ENCODE results near the gene NRCAM. TPM values are rescaled to one million over a fixed set of nuclear protein-coding genes. Genes with fewer than 3 reads are reported as not detected.

NRCAM gene
- total and polyA plus RNA-seq, 2 of the 8 experiments (the other 6 are each of a cell fraction or from before 2014, with no cell fraction given): 2.7 to 3.8 TPM

- WGBS, 2 experiments (ENCODE audit: extremely low coverage in 1 of 2, insufficient coverage in 1 of 2, insufficient read length in 1 of 2, insufficient replicate concordance in 2 of 2, low coverage in 1 of 2, low lambda C conversion rate in 2 of 2, missing lambda C conversion rate in 1 of 2): 91% methylated on average over 3 of the region's 3 CpGs; no CpG with 5 or more reads in 1 of the 2 experiments
- FAIRE-seq: no peak
Measured at GRCh38 chr7:108263425-108263824, 192.8 kb downstream of the NRCAM start.

More at GRCh38 chr7:108263425-108263824, 192.8 kb downstream of the NRCAM start:
- Histone ChIP-seq H3K4ac (replicated peaks; ENCODE audit: insufficient read length, low read depth, low read length) (no peak overlapping the region), H3K79me2 (ENCODE audit: control insufficient read depth in 1 of 2, insufficient read depth in 2 of 2, low read length in 2 of 2) (no peaks in the 10 kb centered on the region), H2BK20ac (ENCODE audit: low read length) (no peak overlapping the region), H2BK12ac (ENCODE audit: low read depth, low read length) (no peak overlapping the region), H3K23me2 (ENCODE audit: low read depth, low read length) (no peaks in the 10 kb centered on the region), H2BK5ac (ENCODE audit: low read depth, low read length) (no peak overlapping the region), H3K27ac (ENCODE audit: low read depth, low read length) (no peak overlapping the region), H4K8ac (ENCODE audit: extremely low read depth, insufficient read depth, low read length) (no peak overlapping the region), H4K5ac (ENCODE audit: insufficient read length, low read depth, low read length) (no peak overlapping the region), H3K4me3 (ENCODE audit: extremely low read depth in 1 of 4, insufficient read depth in 2 of 4, low read depth in 3 of 4, low read length in 4 of 4) (no peak overlapping the region), H4K20me1 (replicated peaks in 1 of 2; ENCODE audit: control insufficient read depth in 1 of 2, insufficient read depth in 2 of 2, low read length in 2 of 2) (no peaks in the 10 kb centered on the region), H3K79me1 (ENCODE audit: low read depth, low read length) (no peaks in the 10 kb centered on the region), H3K18ac (ENCODE audit: extremely low read depth, low read length) (no peak overlapping the region), H4K91ac (replicated peaks; ENCODE audit: insufficient read length, low read length) (no peak overlapping the region), H3K36me3 (ENCODE audit: control insufficient read depth in 2 of 4, insufficient read depth in 4 of 4, low read length in 3 of 4) (no peaks in the 10 kb centered on the region), H3K9ac (replicated peaks in 1 of 4; ENCODE audit: extremely low read depth in 1 of 4, low read depth in 3 of 4, low read length in 3 of 4) (no peak overlapping the region), H2AFZ (ENCODE audit: low read length) (no peak overlapping the region), H3K56ac (replicated peaks; ENCODE audit: insufficient read length, low read depth, low read length) (no peak overlapping the region), H2AK5ac (ENCODE audit: low read depth, low read length) (no peak overlapping the region), H3K14ac (ENCODE audit: insufficient read length) (no peak overlapping the region), H2BK120ac (replicated peaks; ENCODE audit: low read depth, low read length) (no peak overlapping the region), H2BK15ac (ENCODE audit: low read length) (no peak overlapping the region), H3K27me3 (replicated peaks in 1 of 4; ENCODE audit: control insufficient read depth in 3 of 4, extremely low read depth in 1 of 4, insufficient read depth in 3 of 4, low read length in 3 of 4) (no peaks in the 10 kb centered on the region; a peak in 1 of 7 replicates), H3K4me1 (replicated peaks in 1 of 4; ENCODE audit: control insufficient read depth in 3 of 4, insufficient read depth in 4 of 4, low read length in 3 of 4) (no peaks in the 10 kb centered on the region; a peak in 1 of 7 replicates), H3K23ac (ENCODE audit: insufficient read length) (no peak overlapping the region), H3K9me3 (ENCODE audit: insufficient read depth in 2 of 2, low read depth in 1 of 2, low read length in 1 of 2) (no peaks in the 10 kb centered on the region), H3K4me2 (ENCODE audit: insufficient read depth in 1 of 2, low read depth in 2 of 2, low read length in 2 of 2) (no peak overlapping the region)
- DNase-seq (ENCODE audit: low read depth in 1 of 2, low spot score in 2 of 2): no peak
- ChIA-PET CTCF (ENCODE audit: partially characterized antibody) (interaction anchor here (0.7 to 1.8 kb wide), 2 partner anchors 27 to 99 kb away, joined by 3 to 6 read pairs; no protein-coding TSS in a partner anchor), POLR2A (ENCODE audit: partially characterized antibody) (no interaction called here)
- TF ChIP-seq ATF2 (IDR thresholded peaks at IDR 0.05; ENCODE audit: low read length) (no peak), SUZ12 (IDR thresholded peaks at IDR 0.05; ENCODE audit: low read length) (no peak), RBBP5 (IDR thresholded peaks at IDR 0.05; ENCODE audit: borderline replicate concordance, low read depth, low read length) (no peak)

All from H1 (cell line).